ENCODE results near the gene GNAO1.

Gene GNAO1

DNA sequence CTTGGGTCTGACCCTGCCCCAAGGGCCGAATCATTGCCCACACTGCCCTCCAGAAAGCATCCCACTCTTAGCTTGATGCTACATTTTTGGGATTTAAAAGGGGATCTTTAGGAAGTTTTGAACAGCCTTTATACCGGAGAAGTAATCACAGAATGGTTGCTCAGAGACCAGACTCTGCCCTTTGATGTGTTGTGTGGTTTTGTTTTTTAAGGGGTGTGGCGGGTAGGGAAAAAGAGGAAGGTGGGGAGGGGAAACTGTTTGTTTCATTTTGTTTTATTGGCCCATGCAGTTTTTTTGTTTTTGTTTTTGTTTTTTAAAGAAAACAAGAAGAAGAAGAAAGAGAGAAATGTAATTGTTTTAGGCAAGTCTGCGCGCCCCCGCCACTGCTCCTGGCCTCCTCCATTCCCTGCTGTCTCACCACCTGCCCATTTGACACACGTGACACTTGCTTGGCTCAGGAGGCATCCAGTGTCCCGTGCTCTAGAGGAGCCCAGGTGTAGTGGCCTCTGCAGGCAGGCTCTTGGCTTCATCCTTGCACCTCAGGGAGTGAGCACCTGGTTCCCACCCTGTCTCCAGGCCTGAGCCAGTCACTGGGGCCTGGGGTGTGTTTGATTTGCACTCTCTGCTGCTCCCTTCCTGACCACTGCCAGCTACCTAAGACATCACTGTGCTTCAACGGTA is 35.7 kb downstream of the GNAO1 start:
- H4K91ac ChIP-seq (ENCODE audit: low read depth, low read length, poor library complexity) = no peak overlapping the region
- H2AFZ ChIP-seq (ENCODE audit: low read length) = no peak overlapping the region
- no peak overlapping the region for H3K27ac ChIP-seq (replicated peaks; ENCODE audit: low read length)
- WGBS, 2 donors (ENCODE audit: extremely low coverage in 2 of 2, insufficient read length in 2 of 2, insufficient replicate concordance in 1 of 2) = no CpG with 5 or more reads among the region's 9 CpGs
- H3K4ac ChIP-seq (ENCODE audit: low read length) = no peak overlapping the region
- H3K36me3 ChIP-seq (replicated peaks in 1 of 2; ENCODE audit: control insufficient read depth in 2 of 2, insufficient read depth in 2 of 2, low read length in 2 of 2) = no peaks in the 10 kb centered on the region
- no peak overlapping the region for H2BK5ac ChIP-seq (ENCODE audit: low read length)
- H3K18ac ChIP-seq (ENCODE audit: low read length) = peak overlapping the region; percentile 21
- no peaks in the 10 kb centered on the region for H3K9me3 ChIP-seq (replicated peaks in 1 of 2; ENCODE audit: control insufficient read depth in 2 of 2, insufficient read depth in 1 of 2, low read depth in 1 of 2, low read length in 2 of 2)
- H4K8ac ChIP-seq (ENCODE audit: low read depth, low read length) = no peak overlapping the region
- peaks cover 0 to 4% (median 0%) of the 10 kb centered on the region in 3 experiments for H3K27me3 ChIP-seq (ENCODE audit: control insufficient read depth in 3 of 3, insufficient read depth in 3 of 3, low read depth in 1 of 3, low read length in 3 of 3)
- H3K4me1 ChIP-seq (ENCODE audit: control insufficient read depth in 2 of 2, insufficient read depth in 1 of 2, low read depth in 1 of 2, low read length in 2 of 2) = peaks cover 0 to 1% of the 10 kb centered on the region in 2 donors
- H2AK5ac ChIP-seq (ENCODE audit: low read depth, low read length) = no peak overlapping the region
- no peak overlapping the region for H3K23ac ChIP-seq (ENCODE audit: low read depth, low read length, poor library complexity)
- no peak overlapping the region for H2BK120ac ChIP-seq (ENCODE audit: low read depth, low read length)
- no peak overlapping the region for H3K4me3 ChIP-seq (ENCODE audit: low read length in 2 of 2)
- H3K4me2 ChIP-seq (ENCODE audit: insufficient read depth, low read length, poor library complexity, severe bottlenecking) = no peak overlapping the region
- peak overlapping the region; percentile 77 for H3K14ac ChIP-seq (ENCODE audit: low read length)
- no peaks in the 10 kb centered on the region for H3K79me1 ChIP-seq (ENCODE audit: low read depth, low read length)
- no peak overlapping the region for H2BK15ac ChIP-seq (ENCODE audit: low read length)
- H3K9ac ChIP-seq (ENCODE audit: low read depth, low read length, poor library complexity) = peak overlapping the region; percentile 54
- no peak overlapping the region for H2BK12ac ChIP-seq (ENCODE audit: low read length)
- DNase-seq (ENCODE audit: low spot score) = no peak

GRCh38 chr16:56227936-56228335 is 36.6 kb downstream of the GNAO1 start:
- Histone ChIP-seq H3K14ac (ENCODE audit: low read length) (no peak overlapping the region), H2BK12ac (ENCODE audit: low read length) (no peak overlapping the region), H3K9ac (ENCODE audit: low read depth, low read length, poor library complexity) (no peak overlapping the region), H4K91ac (ENCODE audit: low read depth, low read length, poor library complexity) (no peak overlapping the region), H2BK5ac (ENCODE audit: low read length) (no peak overlapping the region), H2AFZ (ENCODE audit: low read length) (no peak overlapping the region), H2BK15ac (ENCODE audit: low read length) (no peak overlapping the region), H4K8ac (ENCODE audit: low read depth, low read length) (no peak overlapping the region), H2BK120ac (ENCODE audit: low read depth, low read length) (no peak overlapping the region), H3K36me3 (replicated peaks in 1 of 2; ENCODE audit: control insufficient read depth in 2 of 2, insufficient read depth in 2 of 2, low read length in 2 of 2) (no peaks in the 10 kb centered on the region), H3K23ac (ENCODE audit: low read depth, low read length, poor library complexity) (peak overlapping the region; percentile 52), H3K4me2 (ENCODE audit: insufficient read depth, low read length, poor library complexity, severe bottlenecking) (no peak overlapping the region), H3K9me3 (replicated peaks in 1 of 2; ENCODE audit: control insufficient read depth in 2 of 2, insufficient read depth in 1 of 2, low read depth in 1 of 2, low read length in 2 of 2) (no peaks in the 10 kb centered on the region), H3K27ac (replicated peaks; ENCODE audit: low read length) (no peak overlapping the region), H3K79me1 (ENCODE audit: low read depth, low read length) (no peaks in the 10 kb centered on the region), H2AK5ac (ENCODE audit: low read depth, low read length) (no peak overlapping the region), H3K4ac (ENCODE audit: low read length) (no peak overlapping the region), H3K18ac (ENCODE audit: low read length) (peak overlapping the region; percentile 23), H3K4me3 (ENCODE audit: low read length in 2 of 2) (peak overlapping the region in 1 of 2 donors; percentile 2), H3K27me3 (ENCODE audit: control insufficient read depth in 3 of 3, insufficient read depth in 3 of 3, low read depth in 1 of 3, low read length in 3 of 3) (peaks cover 0 to 6% (median 0%) of the 10 kb centered on the region in 3 experiments), H3K4me1 (ENCODE audit: control insufficient read depth in 2 of 2, insufficient read depth in 1 of 2, low read depth in 1 of 2, low read length in 2 of 2) (no peaks in the 10 kb centered on the region)
- WGBS, 2 donors (ENCODE audit: extremely low coverage in 2 of 2, insufficient read length in 2 of 2, insufficient replicate concordance in 1 of 2) = no CpG with 5 or more reads among the region's 6 CpGs
- DNase-seq (ENCODE audit: low spot score) = no peak

DNA sequence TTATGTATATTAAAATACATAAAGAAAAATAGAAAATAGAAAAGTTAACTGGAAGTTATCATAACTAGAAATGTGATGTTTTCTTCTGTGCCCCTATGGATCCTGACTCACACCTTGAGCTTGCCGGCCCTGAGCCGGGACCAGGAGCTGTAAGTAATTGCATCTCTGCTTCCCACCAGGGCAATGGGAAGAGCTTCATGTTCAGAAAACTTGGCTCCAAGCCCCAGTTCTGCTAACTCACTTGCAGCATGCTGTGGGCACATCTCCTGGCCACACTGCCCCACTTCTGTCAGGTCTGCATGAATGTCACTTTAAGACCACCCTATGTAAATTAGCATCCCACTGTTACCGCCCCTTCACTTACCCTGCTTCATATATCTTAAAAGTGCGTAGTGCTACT is 37.2 kb downstream of the GNAO1 start:
- Histone ChIP-seq H4K91ac (ENCODE audit: low read depth, low read length, poor library complexity) (no peak overlapping the region), H3K27me3 (ENCODE audit: control insufficient read depth in 3 of 3, insufficient read depth in 3 of 3, low read depth in 1 of 3, low read length in 3 of 3) (peaks cover 0 to 7% (median 0%) of the 10 kb centered on the region in 3 experiments), H3K36me3 (replicated peaks in 1 of 2; ENCODE audit: control insufficient read depth in 2 of 2, insufficient read depth in 2 of 2, low read length in 2 of 2) (no peaks in the 10 kb centered on the region), H3K4me3 (ENCODE audit: low read length in 2 of 2) (no peak overlapping the region), H3K79me1 (ENCODE audit: low read depth, low read length) (no peaks in the 10 kb centered on the region), H3K9me3 (replicated peaks in 1 of 2; ENCODE audit: control insufficient read depth in 2 of 2, insufficient read depth in 1 of 2, low read depth in 1 of 2, low read length in 2 of 2) (no peaks in the 10 kb centered on the region), H3K9ac (ENCODE audit: low read depth, low read length, poor library complexity) (no peak overlapping the region), H3K4me1 (ENCODE audit: control insufficient read depth in 2 of 2, insufficient read depth in 1 of 2, low read depth in 1 of 2, low read length in 2 of 2) (no peaks in the 10 kb centered on the region), H2AK5ac (ENCODE audit: low read depth, low read length) (no peak overlapping the region), H3K14ac (ENCODE audit: low read length) (no peak overlapping the region), H4K8ac (ENCODE audit: low read depth, low read length) (no peak overlapping the region), H3K18ac (ENCODE audit: low read length) (no peak overlapping the region), H2BK12ac (ENCODE audit: low read length) (no peak overlapping the region), H3K4me2 (ENCODE audit: insufficient read depth, low read length, poor library complexity, severe bottlenecking) (no peak overlapping the region), H2BK5ac (ENCODE audit: low read length) (no peak overlapping the region), H3K4ac (ENCODE audit: low read length) (no peak overlapping the region), H2BK120ac (ENCODE audit: low read depth, low read length) (no peak overlapping the region), H2AFZ (ENCODE audit: low read length) (no peak overlapping the region), H3K27ac (replicated peaks; ENCODE audit: low read length) (no peak overlapping the region), H3K23ac (ENCODE audit: low read depth, low read length, poor library complexity) (no peak overlapping the region), H2BK15ac (ENCODE audit: low read length) (no peak overlapping the region)
- DNase-seq (ENCODE audit: low spot score) = no peak
- no CpG with 5 or more reads among the region's 4 CpGs for WGBS, 2 donors (ENCODE audit: extremely low coverage in 2 of 2, insufficient read length in 2 of 2, insufficient replicate concordance in 1 of 2)

GRCh38 chr16:56233795-56234566 is 42.7 kb downstream of the GNAO1 start:
- Histone ChIP-seq H4K91ac (ENCODE audit: low read depth, low read length, poor library complexity) (no peak overlapping the region), H2AFZ (ENCODE audit: low read length) (no peak overlapping the region), H2BK5ac (ENCODE audit: low read length) (no peak overlapping the region), H3K18ac (ENCODE audit: low read length) (no peak overlapping the region), H2BK15ac (ENCODE audit: low read length) (no peak overlapping the region), H3K9ac (ENCODE audit: low read depth, low read length, poor library complexity) (no peak overlapping the region), H3K9me3 (replicated peaks in 1 of 2; ENCODE audit: control insufficient read depth in 2 of 2, insufficient read depth in 1 of 2, low read depth in 1 of 2, low read length in 2 of 2) (no peaks in the 10 kb centered on the region), H3K4me1 (ENCODE audit: control insufficient read depth in 2 of 2, insufficient read depth in 1 of 2, low read depth in 1 of 2, low read length in 2 of 2) (peaks cover 0 to 1% of the 10 kb centered on the region in 2 donors), H3K27ac (replicated peaks; ENCODE audit: low read length) (no peak overlapping the region), H4K8ac (ENCODE audit: low read depth, low read length) (no peak overlapping the region), H3K27me3 (ENCODE audit: control insufficient read depth in 3 of 3, insufficient read depth in 3 of 3, low read depth in 1 of 3, low read length in 3 of 3) (peaks cover 0 to 7% (median 0%) of the 10 kb centered on the region in 3 experiments), H3K23ac (ENCODE audit: low read depth, low read length, poor library complexity) (no peak overlapping the region), H2AK5ac (ENCODE audit: low read depth, low read length) (no peak overlapping the region), H3K4ac (ENCODE audit: low read length) (no peak overlapping the region), H3K14ac (ENCODE audit: low read length) (no peak overlapping the region), H3K36me3 (replicated peaks in 1 of 2; ENCODE audit: control insufficient read depth in 2 of 2, insufficient read depth in 2 of 2, low read length in 2 of 2) (no peaks in the 10 kb centered on the region), H3K79me1 (ENCODE audit: low read depth, low read length) (no peaks in the 10 kb centered on the region), H3K4me2 (ENCODE audit: insufficient read depth, low read length, poor library complexity, severe bottlenecking) (no peak overlapping the region), H2BK120ac (ENCODE audit: low read depth, low read length) (no peak overlapping the region), H3K4me3 (ENCODE audit: low read length in 2 of 2) (no peak overlapping the region), H2BK12ac (ENCODE audit: low read length) (no peak overlapping the region)
- no peak for DNase-seq (ENCODE audit: low spot score)
- WGBS, 2 donors (ENCODE audit: extremely low coverage in 2 of 2, insufficient read length in 2 of 2, insufficient replicate concordance in 1 of 2) = no CpG with 5 or more reads among the region's 2 CpGs
